Bronchial epithelial cell (primary cell): ENCODE measurements around the gene FHIT. TPM values are rescaled to one million over a fixed set of nuclear protein-coding genes. Genes with fewer than 3 reads are reported as not detected.

Source experiments
- DNase-seq: peaks from one replicate; pipeline ENCODE4 v3.0.0-alpha.2; 2010; ENCODE audit warnings: low read depth
- FAIRE-seq: peaks from 2 replicates; lab custom pipeline; 2011; peaks lifted over from hg19 to GRCh38; lab: Jason Lieb, UNC
- H3K27me3 ChIP-seq: 2 replicates; pipeline ENCODE4 v1.5.1; 2011; ENCODE audit warnings: low read length; ENCODE audit not compliant: control insufficient read depth, insufficient read depth
- H3K36me3 ChIP-seq: 2 replicates; pipeline ENCODE4 v1.5.1; 2011; ENCODE audit warnings: low read length; ENCODE audit not compliant: control insufficient read depth, insufficient read depth
- H3K4me3 ChIP-seq: 2 replicates; pipeline ENCODE4 v1.5.1; 2011; ENCODE audit warnings: mild to moderate bottlenecking, low read depth, low read length, control low read depth
- CTCF ChIP-seq: IDR thresholded peaks from 2 replicates; pipeline ENCODE4 v1.5.1; 2011; ENCODE audit warnings: mild to moderate bottlenecking, moderate library complexity, low read length, control low read depth, inconsistent platforms; ENCODE audit not compliant: insufficient read depth, severe bottlenecking
- total RNA-seq: library from RNA; depleted of rRNA; stranded (reverse); fragments of >200 nt; gene quantifications from 2 replicates; pipeline ENCODE4 v1.2.1, GENCODE V29; 2014

The FHIT gene
- total RNA-seq, 1 donor from 2014 or later = 1.6 TPM

- Histone ChIP-seq H3K36me3 (no peaks in the 10 kb centered on the region), H3K27me3 (no peaks in the 10 kb centered on the region), H3K4me3 (no peak overlapping the region)
- DNase-seq = no peak
- no peak for FAIRE-seq
- TF ChIP-seq CTCF = no peak
Observed at GRCh38 chr3:60384341-60384740, 866.9 kb downstream of the FHIT start.

GRCh38 chr3:60383345-60383744, 867.9 kb downstream of the FHIT start:
- FAIRE-seq = no peak

GRCh38 chr3:60366486-60366885, 884.8 kb downstream of the FHIT start:
- Histone ChIP-seq H3K4me3 (no peak overlapping the region), H3K27me3 (no peaks in the 10 kb centered on the region), H3K36me3 (no peaks in the 10 kb centered on the region)
- no peak for TF ChIP-seq CTCF
- no peak for FAIRE-seq
- no peak for DNase-seq

More at GRCh38 chr3:60383345-60383744, 867.9 kb downstream of the FHIT start:
- H3K36me3 ChIP-seq = no peaks in the 10 kb centered on the region
- DNase-seq = no peak
- no peak for TF ChIP-seq CTCF
- no peaks in the 10 kb centered on the region for H3K27me3 ChIP-seq
- no peak overlapping the region for H3K4me3 ChIP-seq

- no peaks in the 10 kb centered on the region for H3K36me3 ChIP-seq
- no peak for FAIRE-seq
- no peaks in the 10 kb centered on the region for H3K27me3 ChIP-seq
- peak; percentile 90 for DNase-seq
- no peak overlapping the region for H3K4me3 ChIP-seq
- no peak for TF ChIP-seq CTCF
Observed at GRCh38 chr3:60365360-60365759, 885.9 kb downstream of the FHIT start.

GRCh38 chr3:60364475-60364874, 886.8 kb downstream of the FHIT start:
- no peak overlapping the region for H3K4me3 ChIP-seq
- no peak for FAIRE-seq

More at GRCh38 chr3:60364475-60364874, 886.8 kb downstream of the FHIT start:
- DNase-seq = peak; percentile 13
- no peaks in the 10 kb centered on the region for H3K27me3 ChIP-seq
- TF ChIP-seq CTCF = no peak
- H3K36me3 ChIP-seq = no peaks in the 10 kb centered on the region
